Measurements from ENCODE around the gene KLHL20.
"Not testable (repeated sequence)": the region's sequence is repeated elsewhere in the genome, so short reads cannot be mapped to it uniquely, and the experiment has no call there.

DNA sequence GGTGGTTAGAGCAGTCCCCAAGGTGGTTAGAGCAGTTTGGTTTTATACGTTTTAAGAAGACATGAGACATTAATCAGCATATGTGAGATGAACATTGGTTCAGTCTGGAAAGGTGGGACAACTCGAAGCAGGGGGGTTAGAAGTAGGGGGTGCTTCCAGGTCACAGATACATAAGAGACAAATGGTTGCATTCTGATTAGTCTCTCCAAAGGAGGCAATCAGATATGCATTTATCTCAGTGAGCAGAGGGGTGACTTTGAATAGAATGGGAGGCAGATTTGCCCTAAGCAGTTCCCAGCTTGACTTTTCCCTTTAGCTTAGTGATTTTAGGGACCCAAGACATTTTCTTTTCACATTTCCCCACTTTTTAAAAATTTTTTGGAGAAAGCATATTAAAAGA, 40.3 kb upstream of the KLHL20 start:
- not testable (repeated sequence) for TF ChIP-seq CTCF, POLR2A (IDR thresholded peaks at IDR 0.05)
